Effector memory CD8-positive, alpha-beta T cell (primary cell): ENCODE results near the gene SPAST.
"Not testable (repeated sequence)": the region's sequence is repeated elsewhere in the genome, so short reads cannot be mapped to it uniquely, and the experiment has no call there.

Experiments used
- ATAC-seq: fragments of 150-1000 bp; cut with Tn5 transposase; replicated peaks from 2 replicates; pipeline ENCODE4 v1.10.0; 2021; ENCODE audit warnings: mild to moderate bottlenecking, moderate library complexity
- DNase-seq, 3 experiments: peaks; one replicate each; pipeline ENCODE4 v3.0.0; 2021
- H3K27ac Mint-ChIP-seq, 2 donors: one replicate each; pipeline ENCODE4 v1.8.0; 2022; ENCODE audit warnings: mild to moderate bottlenecking in 2 of 2, mixed read lengths in 2 of 2, moderate library complexity in 2 of 2
- H3K27me3 Mint-ChIP-seq, 2 donors: one replicate each; pipeline ENCODE4 v1.8.0; 2022; ENCODE audit warnings: mixed read lengths in 2 of 2
- H3K36me3 Mint-ChIP-seq: one replicate; pipeline ENCODE4 v1.8.0; 2022; ENCODE audit warnings: mild to moderate bottlenecking, moderate library complexity, mixed read lengths; ENCODE audit not compliant: insufficient read depth
- H3K4me1 Mint-ChIP-seq, 2 donors: one replicate each; pipeline ENCODE4 v1.8.0; 2022; ENCODE audit warnings: low read depth in 2 of 2, mixed read lengths in 2 of 2
- H3K4me3 Mint-ChIP-seq, 2 donors: one replicate each; pipeline ENCODE4 v1.8.0; 2022; ENCODE audit warnings: mild to moderate bottlenecking in 2 of 2, mixed read lengths in 2 of 2, moderate library complexity in 2 of 2
- H3K9me3 Mint-ChIP-seq, 2 donors: one replicate each; pipeline ENCODE4 v1.8.0; 2022; ENCODE audit warnings: mixed read lengths in 2 of 2

Gene SPAST

GRCh38 chr2:32064021-32064601, 755 bp downstream of the SPAST start:
- peak overlapping the region; percentile 98 for H3K4me3 Mint-ChIP-seq
- DNase-seq (peak in 2 of 3 experiments; percentile 8 to 14), ATAC-seq (no peak)
- H3K4me1 Mint-ChIP-seq, result peaks cover 20 to 23% of the 10 kb centered on the region in 2 donors
- no peaks in the 10 kb centered on the region for H3K9me3 Mint-ChIP-seq
- peak overlapping the region; percentile 81 to 94 for H3K27ac Mint-ChIP-seq
- peaks cover 13% of the 10 kb centered on the region for H3K36me3 Mint-ChIP-seq
- no peaks in the 10 kb centered on the region for H3K27me3 Mint-ChIP-seq

GRCh38 chr2:32064713-32065112, 1.4 kb downstream of the SPAST start:
- H3K9me3 Mint-ChIP-seq, result no peaks in the 10 kb centered on the region
- peaks cover 13% of the 10 kb centered on the region for H3K36me3 Mint-ChIP-seq
- no peak for ATAC-seq
- H3K4me3 Mint-ChIP-seq, result peak overlapping the region; percentile 98
- peaks cover 21 to 23% of the 10 kb centered on the region in 2 donors for H3K4me1 Mint-ChIP-seq
- no peak for DNase-seq
- H3K27me3 Mint-ChIP-seq, result no peaks in the 10 kb centered on the region
- peak overlapping the region in 1 of 2 donors; percentile 81 for H3K27ac Mint-ChIP-seq

GRCh38 chr2:32067549-32067948, 4.2 kb downstream of the SPAST start:
- Mint-ChIP-seq H3K27ac (no peak overlapping the region), H3K9me3 (no peaks in the 10 kb centered on the region), H3K4me1 (peaks cover 27 to 29% of the 10 kb centered on the region in 2 donors), H3K36me3 (peaks cover 24% of the 10 kb centered on the region), H3K4me3 (no peak overlapping the region), H3K27me3 (no peaks in the 10 kb centered on the region)
- ATAC-seq (no peak), DNase-seq (no peak)

GRCh38 chr2:32074134-32074506, 10.8 kb downstream of the SPAST start:
- DNase-seq (no peak), ATAC-seq (no peak)
- H3K27me3 Mint-ChIP-seq, result no peaks in the 10 kb centered on the region
- H3K27ac Mint-ChIP-seq, result peak overlapping the region in 1 of 2 donors; percentile 5
- H3K9me3 Mint-ChIP-seq, result no peaks in the 10 kb centered on the region
- H3K36me3 Mint-ChIP-seq, result peaks cover 29% of the 10 kb centered on the region
- no peak overlapping the region for H3K4me3 Mint-ChIP-seq
- H3K4me1 Mint-ChIP-seq, result peaks cover 21 to 24% of the 10 kb centered on the region in 2 donors

GRCh38 chr2:32095671-32096070, 32.3 kb downstream of the SPAST start:
- DNase-seq (no peak), ATAC-seq (no peak)
- no peak overlapping the region for H3K4me3 Mint-ChIP-seq
- H3K27ac Mint-ChIP-seq, result peak overlapping the region; percentile 65 to 70
- peaks cover 3 to 11% of the 10 kb centered on the region in 2 donors for H3K4me1 Mint-ChIP-seq
- no peaks in the 10 kb centered on the region for H3K27me3 Mint-ChIP-seq
- no peaks in the 10 kb centered on the region for H3K9me3 Mint-ChIP-seq
- peaks cover 17% of the 10 kb centered on the region for H3K36me3 Mint-ChIP-seq

- Mint-ChIP-seq H3K9me3 (no peaks in the 10 kb centered on the region), H3K4me1 (peaks cover 9 to 12% of the 10 kb centered on the region in 2 donors), H3K27ac (peak overlapping the region in 1 of 2 donors; percentile 52), H3K27me3 (no peaks in the 10 kb centered on the region), H3K4me3 (no peak overlapping the region), H3K36me3 (peaks cover 30% of the 10 kb centered on the region)
- ATAC-seq (no peak), DNase-seq (no peak)
These were observed 44.8 kb downstream of the SPAST start for GRCh38 chr2:32108111-32108510.

GRCh38 chr2:32118055-32118454, 54.7 kb downstream of the SPAST start:
- H3K36me3 Mint-ChIP-seq, result peaks cover 34% of the 10 kb centered on the region
- H3K27ac Mint-ChIP-seq, result no peak overlapping the region
- ATAC-seq (no peak), DNase-seq (no peak)
- no peaks in the 10 kb centered on the region for H3K9me3 Mint-ChIP-seq
- H3K4me3 Mint-ChIP-seq, result no peak overlapping the region
- H3K4me1 Mint-ChIP-seq, result peaks cover 0 to 5% of the 10 kb centered on the region in 2 donors
- H3K27me3 Mint-ChIP-seq, result no peaks in the 10 kb centered on the region

- H3K4me1 Mint-ChIP-seq, result peaks cover 0 to 5% of the 10 kb centered on the region in 2 donors
- no peak overlapping the region for H3K4me3 Mint-ChIP-seq
- H3K27me3 Mint-ChIP-seq, result no peaks in the 10 kb centered on the region
- DNase-seq, result no peak
- H3K27ac Mint-ChIP-seq, result peak overlapping the region in 1 of 2 donors; percentile 52
- peaks cover 27% of the 10 kb centered on the region for H3K36me3 Mint-ChIP-seq
- no peak for ATAC-seq
- H3K9me3 Mint-ChIP-seq, result no peaks in the 10 kb centered on the region
These were observed 55.8 kb downstream of the SPAST start for GRCh38 chr2:32119161-32119560.

GRCh38 chr2:32124660-32125059, 61.3 kb downstream of the SPAST start:
- Mint-ChIP-seq H3K9me3 (no peaks in the 10 kb centered on the region), H3K4me3 (no peak overlapping the region), H3K27ac (no peak overlapping the region), H3K36me3 (peaks cover 43% of the 10 kb centered on the region), H3K4me1 (peaks cover 0 to 5% of the 10 kb centered on the region in 2 donors), H3K27me3 (no peaks in the 10 kb centered on the region)
- no peak for ATAC-seq
- no peak for DNase-seq

GRCh38 chr2:32128636-32129035, 65.3 kb downstream of the SPAST start:
- Mint-ChIP-seq H3K9me3 (no peaks in the 10 kb centered on the region), H3K4me3 (no peak overlapping the region), H3K4me1 (no peaks in the 10 kb centered on the region), H3K36me3 (peaks cover 52% of the 10 kb centered on the region), H3K27ac (no peak overlapping the region), H3K27me3 (no peaks in the 10 kb centered on the region)
- ATAC-seq (no peak), DNase-seq (no peak)

- Mint-ChIP-seq H3K27ac (no peak overlapping the region), H3K36me3 (peaks cover 52% of the 10 kb centered on the region), H3K27me3 (no peaks in the 10 kb centered on the region), H3K4me1 (no peaks in the 10 kb centered on the region), H3K9me3 (no peaks in the 10 kb centered on the region), H3K4me3 (no peak overlapping the region)
- DNase-seq, result no peak
- no peak for ATAC-seq
These were observed 65.7 kb downstream of the SPAST start for GRCh38 chr2:32129086-32129485.

GRCh38 chr2:32135409-32135808, 72.1 kb downstream of the SPAST start:
- no peak for ATAC-seq
- H3K4me1 Mint-ChIP-seq, result peaks cover 0 to 2% of the 10 kb centered on the region in 2 donors
- peak overlapping the region in 1 of 2 donors; percentile 28 for H3K27ac Mint-ChIP-seq

GRCh38 chr2:32136097-32136496, 72.7 kb downstream of the SPAST start:
- Mint-ChIP-seq H3K4me3 (no peak overlapping the region), H3K27ac (peak overlapping the region in 1 of 2 donors; percentile 28), H3K27me3 (no peaks in the 10 kb centered on the region), H3K36me3 (peaks cover 44% of the 10 kb centered on the region), H3K4me1 (peaks cover 0 to 2% of the 10 kb centered on the region in 2 donors), H3K9me3 (no peaks in the 10 kb centered on the region)
- DNase-seq (no peak), ATAC-seq (no peak)

More at GRCh38 chr2:32135409-32135808, 72.1 kb downstream of the SPAST start:
- Mint-ChIP-seq H3K36me3 (peaks cover 45% of the 10 kb centered on the region), H3K27me3 (no peaks in the 10 kb centered on the region), H3K9me3 (no peaks in the 10 kb centered on the region), H3K4me3 (no peak overlapping the region)
- no peak for DNase-seq

GRCh38 chr2:32151544-32151943, 88.2 kb downstream of the SPAST start:
- not testable (repeated sequence) for DNase-seq, H3K4me3 Mint-ChIP-seq, H3K4me1 Mint-ChIP-seq, H3K9me3 Mint-ChIP-seq, ATAC-seq, H3K27me3 Mint-ChIP-seq, H3K27ac Mint-ChIP-seq
- H3K36me3 Mint-ChIP-seq, result peaks cover 68% of the 10 kb centered on the region
